NCI-H2227 treated with DMSO at 0.1 percent for 48 hours (cell line): Measurements from ENCODE around the gene CERK.
"Not testable (repeated sequence)": the region's sequence is repeated elsewhere in the genome, so short reads cannot be mapped to it uniquely, and the experiment has no call there.

ENCODE experiments used
- DNase-seq: peaks from one replicate; lab custom pipeline; 2025; lab: John Stamatoyannopoulos, UW

Gene CERK

GRCh38 chr22:46748908-46749675 is 11.0 kb upstream of the CERK start:
- no peak for DNase-seq

GRCh38 chr22:46748206-46748907 is 10.3 kb upstream of the CERK start:
- DNase-seq = no peak

- DNase-seq = no peak
These were observed 9.6 kb upstream of the CERK start for GRCh38 chr22:46747646-46748045.

- DNase-seq = no peak
These were observed 8.6 kb upstream of the CERK start for GRCh38 chr22:46746620-46747019.

- DNase-seq = no peak
These were observed 8.1 kb upstream of the CERK start for GRCh38 chr22:46746192-46746591.

GRCh38 chr22:46744581-46744980 is 6.5 kb upstream of the CERK start:
- no peak for DNase-seq

- no peak for DNase-seq
These were observed 4.6 kb upstream of the CERK start for GRCh38 chr22:46742576-46743221.

- no peak for DNase-seq
These were observed 4.0 kb upstream of the CERK start for GRCh38 chr22:46741974-46742519.

GRCh38 chr22:46740910-46741780 is 3.1 kb upstream of the CERK start:
- no peak for DNase-seq

GRCh38 chr22:46739094-46739870 is 1.2 kb upstream of the CERK start:
- DNase-seq = no peak

GRCh38 chr22:46738647-46739093 is 618 bp upstream of the CERK start:
- no peak for DNase-seq

- no peak for DNase-seq
These were observed 712 bp downstream of the CERK start for GRCh38 chr22:46737105-46737975.

- no peak for DNase-seq
These were observed 1.3 kb downstream of the CERK start for GRCh38 chr22:46736705-46737104.

GRCh38 chr22:46735747-46736608 is 2.1 kb downstream of the CERK start:
- DNase-seq = no peak

GRCh38 chr22:46734830-46735453 is 3.1 kb downstream of the CERK start:
- DNase-seq = no peak

- not testable (repeated sequence) for DNase-seq
These were observed 3.8 kb downstream of the CERK start for GRCh38 chr22:46734213-46734722.

GRCh38 chr22:46732513-46732912 is 5.5 kb downstream of the CERK start:
- DNase-seq = no peak

- no peak for DNase-seq
These were observed 6.0 kb downstream of the CERK start for GRCh38 chr22:46732041-46732379.
